GM23338 (cell line): Measurements from ENCODE around the gene NOPCHAP1. TPM values are rescaled to one million over a fixed set of nuclear protein-coding genes. Genes with fewer than 3 reads are reported as not detected.

Experiments
- CREB1 ChIP-seq: fragments of 250-450 bp; sonication (Bioruptor Pico); IDR thresholded peaks from 2 replicates; pipeline ENCODE4 v1.5.0; 2020; ENCODE audit warnings: low read depth, mild to moderate bottlenecking, moderate library complexity
- ETS1 ChIP-seq: IDR thresholded peaks from 2 replicates; pipeline ENCODE4 v1.6.1; 2016; ENCODE audit warnings: antibody characterized with exemption
- REST ChIP-seq: IDR thresholded peaks from one replicate; pipeline ENCODE4 v1.6.1; 2018; ENCODE audit warnings: antibody characterized with exemption; ENCODE audit not compliant: unreplicated experiment
- polyA plus RNA-seq: library from polyadenylated mRNA; unstranded; fragments of >200 nt; fragmentation: Nextera tagmentation; extraction: Ambion mirVana; gene quantifications from 2 replicates; pipeline ENCODE4 v1.2.1, GENCODE V29; 2016
- total RNA-seq: library from RNA; depleted of rRNA; stranded (reverse); fragments of >200 nt; shearing (Covaris generic); gene quantifications from 2 replicates; pipeline ENCODE4 v1.2.3, GENCODE V29; 2014
- TF ChIP-seq, protein P1 (sequence below): fragments of 250-450 bp; sonication (Bioruptor Pico); IDR thresholded peaks from 2 replicates; pipeline ENCODE4 v1.5.0; 2020; ENCODE audit warnings: mild to moderate bottlenecking, moderate library complexity

The NOPCHAP1 gene
- total and polyA plus RNA-seq, 2 experiments from 2014 or later = 14.7 to 221 TPM

DNA sequence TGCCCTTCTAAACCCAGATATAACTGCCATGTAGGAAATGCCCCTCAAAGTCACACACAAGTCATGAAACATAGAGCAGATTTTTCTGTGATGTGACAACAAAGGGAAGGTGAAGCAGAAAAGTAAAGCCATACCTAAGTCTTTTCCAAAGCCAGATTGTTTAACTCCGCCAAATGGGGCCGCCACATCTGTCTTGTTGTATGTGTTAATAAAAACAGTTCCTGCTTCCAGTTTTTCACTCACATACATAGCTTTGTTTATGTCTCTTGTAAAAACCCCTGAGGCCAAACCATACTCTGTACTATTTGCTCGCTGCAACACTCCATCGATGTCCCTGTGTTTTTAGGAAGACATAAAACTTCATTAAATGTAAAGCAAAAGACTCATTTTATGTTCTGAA, 40.3 kb downstream of the NOPCHAP1 start (continued):
- TF ChIP-seq, protein P1, sequence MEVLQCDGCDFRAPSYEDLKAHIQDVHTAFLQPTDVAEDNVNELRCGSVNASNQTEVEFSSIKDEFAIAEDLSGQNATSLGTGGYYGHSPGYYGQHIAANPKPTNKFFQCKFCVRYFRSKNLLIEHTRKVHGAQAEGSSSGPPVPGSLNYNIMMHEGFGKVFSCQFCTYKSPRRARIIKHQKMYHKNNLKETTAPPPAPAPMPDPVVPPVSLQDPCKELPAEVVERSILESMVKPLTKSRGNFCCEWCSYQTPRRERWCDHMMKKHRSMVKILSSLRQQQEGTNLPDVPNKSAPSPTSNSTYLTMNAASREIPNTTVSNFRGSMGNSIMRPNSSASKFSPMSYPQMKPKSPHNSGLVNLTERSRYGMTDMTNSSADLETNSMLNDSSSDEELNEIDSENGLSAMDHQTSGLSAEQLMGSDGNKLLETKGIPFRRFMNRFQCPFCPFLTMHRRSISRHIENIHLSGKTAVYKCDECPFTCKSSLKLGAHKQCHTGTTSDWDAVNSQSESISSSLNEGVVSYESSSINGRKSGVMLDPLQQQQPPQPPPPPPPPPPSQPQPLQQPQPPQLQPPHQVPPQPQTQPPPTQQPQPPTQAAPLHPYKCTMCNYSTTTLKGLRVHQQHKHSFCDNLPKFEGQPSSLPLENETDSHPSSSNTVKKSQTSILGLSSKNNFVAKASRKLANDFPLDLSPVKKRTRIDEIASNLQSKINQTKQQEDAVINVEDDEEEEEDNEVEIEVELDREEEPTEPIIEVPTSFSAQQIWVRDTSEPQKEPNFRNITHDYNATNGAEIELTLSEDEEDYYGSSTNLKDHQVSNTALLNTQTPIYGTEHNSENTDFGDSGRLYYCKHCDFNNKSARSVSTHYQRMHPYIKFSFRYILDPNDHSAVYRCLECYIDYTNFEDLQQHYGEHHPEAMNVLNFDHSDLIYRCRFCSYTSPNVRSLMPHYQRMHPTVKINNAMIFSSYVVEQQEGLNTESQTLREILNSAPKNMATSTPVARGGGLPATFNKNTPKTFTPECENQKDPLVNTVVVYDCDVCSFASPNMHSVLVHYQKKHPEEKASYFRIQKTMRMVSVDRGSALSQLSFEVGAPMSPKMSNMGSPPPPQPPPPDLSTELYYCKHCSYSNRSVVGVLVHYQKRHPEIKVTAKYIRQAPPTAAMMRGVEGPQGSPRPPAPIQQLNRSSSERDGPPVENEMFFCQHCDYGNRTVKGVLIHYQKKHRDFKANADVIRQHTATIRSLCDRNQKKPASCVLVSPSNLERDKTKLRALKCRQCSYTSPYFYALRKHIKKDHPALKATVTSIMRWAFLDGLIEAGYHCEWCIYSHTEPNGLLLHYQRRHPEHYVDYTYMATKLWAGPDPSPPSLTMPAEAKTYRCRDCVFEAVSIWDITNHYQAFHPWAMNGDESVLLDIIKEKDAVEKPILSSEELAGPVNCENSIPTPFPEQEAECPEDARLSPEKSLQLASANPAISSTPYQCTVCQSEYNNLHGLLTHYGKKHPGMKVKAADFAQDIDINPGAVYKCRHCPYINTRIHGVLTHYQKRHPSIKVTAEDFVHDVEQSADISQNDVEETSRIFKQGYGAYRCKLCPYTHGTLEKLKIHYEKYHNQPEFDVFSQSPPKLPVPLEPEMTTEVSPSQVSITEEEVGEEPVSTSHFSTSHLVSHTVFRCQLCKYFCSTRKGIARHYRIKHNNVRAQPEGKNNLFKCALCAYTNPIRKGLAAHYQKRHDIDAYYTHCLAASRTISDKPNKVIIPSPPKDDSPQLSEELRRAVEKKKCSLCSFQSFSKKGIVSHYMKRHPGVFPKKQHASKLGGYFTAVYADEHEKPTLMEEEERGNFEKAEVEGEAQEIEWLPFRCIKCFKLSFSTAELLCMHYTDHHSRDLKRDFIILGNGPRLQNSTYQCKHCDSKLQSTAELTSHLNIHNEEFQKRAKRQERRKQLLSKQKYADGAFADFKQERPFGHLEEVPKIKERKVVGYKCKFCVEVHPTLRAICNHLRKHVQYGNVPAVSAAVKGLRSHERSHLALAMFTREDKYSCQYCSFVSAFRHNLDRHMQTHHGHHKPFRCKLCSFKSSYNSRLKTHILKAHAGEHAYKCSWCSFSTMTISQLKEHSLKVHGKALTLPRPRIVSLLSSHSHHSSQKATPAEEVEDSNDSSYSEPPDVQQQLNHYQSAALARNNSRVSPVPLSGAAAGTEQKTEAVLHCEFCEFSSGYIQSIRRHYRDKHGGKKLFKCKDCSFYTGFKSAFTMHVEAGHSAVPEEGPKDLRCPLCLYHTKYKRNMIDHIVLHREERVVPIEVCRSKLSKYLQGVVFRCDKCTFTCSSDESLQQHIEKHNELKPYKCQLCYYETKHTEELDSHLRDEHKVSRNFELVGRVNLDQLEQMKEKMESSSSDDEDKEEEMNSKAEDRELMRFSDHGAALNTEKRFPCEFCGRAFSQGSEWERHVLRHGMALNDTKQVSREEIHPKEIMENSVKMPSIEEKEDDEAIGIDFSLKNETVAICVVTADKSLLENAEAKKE (CRISPR knock-in tag) = no peak
- TF ChIP-seq CREB1 (CRISPR knock-in tag) (no peak), ETS1 (no peak), REST (no peak)
